Stimulated activated CD4-positive, alpha-beta T cell treated with anti-CD3 and anti-CD28 coated beads, Interleukin-4, amount 100 ng/mL, for 24 hours (primary cell): ENCODE measurements around the gene SPOCK2.
"Not testable (repeated sequence)": the region's sequence is repeated elsewhere in the genome, so short reads cannot be mapped to it uniquely, and the experiment has no call there.

Experiments
- DNase-seq: peaks from one replicate; pipeline ENCODE4 v3.0.0-alpha.2; 2020

Gene SPOCK2

GRCh38 chr10:72050873-72051272 is 37.5 kb downstream of the SPOCK2 start:
- no peak for DNase-seq

GRCh38 chr10:72049969-72050781 is 38.2 kb downstream of the SPOCK2 start:
- no peak for DNase-seq

- DNase-seq, result no peak
Observed at GRCh38 chr10:72049472-72049871, 38.9 kb downstream of the SPOCK2 start.

GRCh38 chr10:72048450-72049124 is 39.8 kb downstream of the SPOCK2 start:
- DNase-seq, result peak; percentile 94

GRCh38 chr10:72045586-72045985 is 42.8 kb downstream of the SPOCK2 start:
- no peak for DNase-seq

GRCh38 chr10:72044417-72045041 is 43.8 kb downstream of the SPOCK2 start:
- DNase-seq, result no peak

GRCh38 chr10:72043016-72043834 is 45.1 kb downstream of the SPOCK2 start:
- no peak for DNase-seq

- DNase-seq, result no peak
Observed at GRCh38 chr10:72041491-72041890, 46.9 kb downstream of the SPOCK2 start.

GRCh38 chr10:72039377-72039776 is 49.0 kb downstream of the SPOCK2 start:
- DNase-seq, result no peak

- DNase-seq, result no peak
Observed at GRCh38 chr10:72038458-72039001, 49.8 kb downstream of the SPOCK2 start.

GRCh38 chr10:72037811-72038210 is 50.5 kb downstream of the SPOCK2 start:
- DNase-seq, result no peak

- no peak for DNase-seq
Observed at GRCh38 chr10:72037266-72037665, 51.1 kb downstream of the SPOCK2 start.

- no peak for DNase-seq
Observed at GRCh38 chr10:72035252-72035887, 53.0 kb downstream of the SPOCK2 start.

- no peak for DNase-seq
Observed at GRCh38 chr10:72034761-72035160, 53.6 kb downstream of the SPOCK2 start.

- no peak for DNase-seq
Observed at GRCh38 chr10:72034040-72034499, 54.3 kb downstream of the SPOCK2 start.

- not testable (repeated sequence) for DNase-seq
Observed at GRCh38 chr10:72032409-72033162, 55.8 kb downstream of the SPOCK2 start.

GRCh38 chr10:72031706-72032105 is 56.6 kb downstream of the SPOCK2 start:
- no peak for DNase-seq

GRCh38 chr10:72030762-72031543 is 57.4 kb downstream of the SPOCK2 start:
- no peak for DNase-seq

- no peak for DNase-seq
Observed at GRCh38 chr10:72029414-72029813, 58.9 kb downstream of the SPOCK2 start.

- DNase-seq, result no peak
Observed at GRCh38 chr10:72027498-72027897, 60.9 kb downstream of the SPOCK2 start.
